Prostate gland (tissue), 2 donors: ENCODE measurements around the gene HSPB6. TPM values are rescaled to one million over a fixed set of nuclear protein-coding genes. Genes with fewer than 3 reads are reported as not detected.
"Not testable (repeated sequence)": the region's sequence is repeated elsewhere in the genome, so short reads cannot be mapped to it uniquely, and the experiment has no call there.

Source experiments
- DNase-seq: peaks from one replicate; pipeline ENCODE4 v3.0.0-alpha.2; 2019; ENCODE audit warnings: low spot score
- H3K27ac ChIP-seq, 2 donors: fragments of 200-600 bp; sonication (generic); 2 replicates each; pipeline ENCODE4 v1.5.1; 2017 to 2019
- H3K27me3 ChIP-seq: fragments of 200-600 bp; sonication (generic); replicated peaks from 2 replicates; pipeline ENCODE4 v1.5.1; 2019; ENCODE audit not compliant: insufficient read depth
- H3K36me3 ChIP-seq, 2 donors: fragments of 200-600 bp; sonication (generic); 1 replicate in 1 of 2; 2 replicates in 1 of 2; pipeline versions ENCODE4 v1.5.1 to v1.8.1; 2017 to 2019
- H3K4me1 ChIP-seq: fragments of 200-600 bp; sonication (generic); replicated peaks from 2 replicates; pipeline ENCODE4 v1.5.1; 2019
- H3K4me3 ChIP-seq, 2 donors: fragments of 200-600 bp; sonication (generic); 2 replicates each; pipeline ENCODE4 v1.5.1; 2017 to 2019
- H3K9me3 ChIP-seq: fragments of 200-600 bp; sonication (generic); 2 replicates; pipeline ENCODE4 v1.5.1; 2017
- POLR2A ChIP-seq: fragments of 450-650 bp; IDR thresholded peaks from one replicate; pipeline ENCODE4 v1.6.1; 2016; ENCODE audit warnings: antibody characterized with exemption, mild to moderate bottlenecking
- POLR2AphosphoS5 ChIP-seq: sonication (generic); formaldehyde crosslinking; IDR thresholded peaks from one replicate; pipeline ENCODE4 v1.6.1; 2017; ENCODE audit warnings: antibody characterized with exemption
- WGBS: methylation state at CpG from one replicate; pipeline ENCODE4 v1.1.5; 2018; 5-methylcytosine and 5-hydroxymethylcytosine counted together
- intact Hi-C: fragments of 100-400 bp; cut with DNase I; formaldehyde crosslinking; loops from one replicate; pipeline ENCODE4 v1.14.2; 2022
- total RNA-seq, 2 donors: library from RNA; depleted of rRNA; stranded (reverse); fragments of >200 nt; gene quantifications; one replicate each; pipeline ENCODE4 v1.1.0, GENCODE V29; 2016
- TF ChIP-seq, protein P1 (sequence below), 4 experiments: fragments of 200-600 bp in 2 of 4; fragments of 450-650 bp in 2 of 4; sonication (generic) in 2 of 4; IDR thresholded peaks; 1 replicate in 3 of 4; 2 replicates in 1 of 4; pipeline ENCODE4 v1.5.1; 2016 to 2019; ENCODE audit warnings: antibody characterized with exemption in 4 of 4, mild to moderate bottlenecking in 2 of 4, moderate library complexity in 2 of 4

The HSPB6 gene
- total RNA-seq, 2 donors from 2014 or later: 32.2 to 78.5 TPM

DNA sequence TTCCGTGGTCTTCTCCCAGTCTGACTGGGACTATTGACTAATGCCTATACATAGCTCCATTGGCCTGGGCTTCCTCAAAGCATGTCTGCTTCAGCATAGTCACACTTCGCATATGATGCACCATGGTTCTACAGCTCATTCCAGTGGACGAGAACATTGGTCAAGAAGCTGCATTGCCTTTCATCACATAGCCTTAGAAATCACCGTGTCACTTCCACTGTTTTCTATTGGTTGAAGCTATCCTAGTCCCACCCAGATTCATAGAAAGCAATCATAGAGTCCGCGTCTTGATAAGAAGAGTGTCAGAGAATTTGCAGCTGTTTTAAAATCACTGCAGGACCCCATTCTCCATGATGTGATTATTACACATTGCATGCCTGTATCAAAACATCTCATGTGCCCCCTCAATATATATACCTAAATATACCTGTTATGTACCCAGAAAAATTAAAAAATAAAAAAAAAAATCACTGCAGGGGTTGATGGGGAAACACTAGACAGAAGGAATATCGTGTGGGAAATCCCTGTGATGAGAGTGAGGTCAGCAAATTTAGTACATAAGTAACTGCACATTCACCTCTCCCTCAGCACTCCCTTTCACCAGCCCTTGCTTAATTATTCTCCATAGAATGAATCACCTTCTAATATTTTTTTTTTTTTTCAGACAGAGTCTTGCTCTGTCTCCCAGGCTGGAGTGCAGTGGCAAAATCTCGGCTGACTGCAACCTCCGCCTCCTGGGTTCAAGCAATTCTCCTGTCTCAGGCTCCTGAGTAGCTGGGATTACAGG, 16.4 kb upstream of the HSPB6 start:
- H3K27ac ChIP-seq: no peak overlapping the region
- no peaks in the 10 kb centered on the region for H3K4me1 ChIP-seq
- no peaks in the 10 kb centered on the region for H3K36me3 ChIP-seq
- no peaks in the 10 kb centered on the region for H3K9me3 ChIP-seq
- TF ChIP-seq POLR2A (no peak), POLR2AphosphoS5 (no peak)
- TF ChIP-seq, protein P1, sequence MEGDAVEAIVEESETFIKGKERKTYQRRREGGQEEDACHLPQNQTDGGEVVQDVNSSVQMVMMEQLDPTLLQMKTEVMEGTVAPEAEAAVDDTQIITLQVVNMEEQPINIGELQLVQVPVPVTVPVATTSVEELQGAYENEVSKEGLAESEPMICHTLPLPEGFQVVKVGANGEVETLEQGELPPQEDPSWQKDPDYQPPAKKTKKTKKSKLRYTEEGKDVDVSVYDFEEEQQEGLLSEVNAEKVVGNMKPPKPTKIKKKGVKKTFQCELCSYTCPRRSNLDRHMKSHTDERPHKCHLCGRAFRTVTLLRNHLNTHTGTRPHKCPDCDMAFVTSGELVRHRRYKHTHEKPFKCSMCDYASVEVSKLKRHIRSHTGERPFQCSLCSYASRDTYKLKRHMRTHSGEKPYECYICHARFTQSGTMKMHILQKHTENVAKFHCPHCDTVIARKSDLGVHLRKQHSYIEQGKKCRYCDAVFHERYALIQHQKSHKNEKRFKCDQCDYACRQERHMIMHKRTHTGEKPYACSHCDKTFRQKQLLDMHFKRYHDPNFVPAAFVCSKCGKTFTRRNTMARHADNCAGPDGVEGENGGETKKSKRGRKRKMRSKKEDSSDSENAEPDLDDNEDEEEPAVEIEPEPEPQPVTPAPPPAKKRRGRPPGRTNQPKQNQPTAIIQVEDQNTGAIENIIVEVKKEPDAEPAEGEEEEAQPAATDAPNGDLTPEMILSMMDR (IDR thresholded peaks at IDR 0.05): no peak
- H3K27me3 ChIP-seq: no peaks in the 10 kb centered on the region
- DNase-seq: no peak
- intact Hi-C loops: no loop called here
- 66% methylated on average over 9 of the region's 9 CpGs for WGBS
- no peak overlapping the region for H3K4me3 ChIP-seq

DNA sequence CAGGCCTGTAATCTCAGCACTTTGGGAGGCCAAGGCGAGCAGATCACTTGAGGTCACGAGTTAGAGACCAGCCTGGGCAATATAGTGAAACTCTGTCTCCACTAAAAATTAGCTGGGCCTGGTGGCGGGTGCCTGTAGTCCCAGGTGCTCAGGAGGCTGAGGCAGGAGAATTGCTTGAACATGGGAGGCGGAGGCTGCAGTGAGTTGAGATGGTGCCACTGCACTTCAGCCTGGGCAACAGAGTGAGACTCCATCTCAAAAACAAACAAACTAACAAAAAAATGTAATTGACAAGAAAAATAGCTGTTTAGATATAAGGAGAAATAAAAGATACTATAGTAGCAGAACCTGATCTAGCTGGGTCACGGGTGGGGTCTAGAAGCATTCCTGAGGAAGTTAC, 15.5 kb upstream of the HSPB6 start:
- H3K4me1 ChIP-seq, intact Hi-C loops, H3K36me3 ChIP-seq, H3K9me3 ChIP-seq, H3K4me3 ChIP-seq, H3K27me3 ChIP-seq, H3K27ac ChIP-seq, DNase-seq: not testable (repeated sequence)
- 97% methylated on average over 5 of the region's 5 CpGs for WGBS

DNA sequence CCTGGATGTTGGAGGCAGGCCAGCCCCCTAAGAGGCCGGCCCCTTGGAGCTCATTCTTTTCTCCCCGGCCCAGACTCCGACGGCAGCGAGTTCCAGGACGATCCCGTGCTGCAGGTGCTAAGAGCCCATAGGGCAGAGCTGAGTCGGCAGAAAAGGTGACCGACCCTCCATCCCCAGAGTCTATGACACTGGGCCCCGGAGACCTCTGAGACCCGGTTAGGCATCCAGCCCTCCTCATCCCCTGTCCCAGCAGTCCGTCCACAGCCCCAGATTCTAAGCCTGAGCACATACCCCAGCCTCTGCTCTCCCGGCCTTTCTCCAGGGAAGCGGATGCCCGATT, 11.2 kb upstream of the HSPB6 start:
- H3K4me1 ChIP-seq: no peaks in the 10 kb centered on the region
- no peaks in the 10 kb centered on the region for H3K9me3 ChIP-seq
- WGBS: 56% methylated on average over 15 of the region's 15 CpGs
- DNase-seq: no peak
- H3K27ac ChIP-seq: no peak overlapping the region
- no peaks in the 10 kb centered on the region for H3K36me3 ChIP-seq
- intact Hi-C loops: no loop called here
- no peak overlapping the region for H3K4me3 ChIP-seq
- TF ChIP-seq, protein P1 (IDR thresholded peaks at IDR 0.05): no peak
- H3K27me3 ChIP-seq: no peaks in the 10 kb centered on the region

DNA sequence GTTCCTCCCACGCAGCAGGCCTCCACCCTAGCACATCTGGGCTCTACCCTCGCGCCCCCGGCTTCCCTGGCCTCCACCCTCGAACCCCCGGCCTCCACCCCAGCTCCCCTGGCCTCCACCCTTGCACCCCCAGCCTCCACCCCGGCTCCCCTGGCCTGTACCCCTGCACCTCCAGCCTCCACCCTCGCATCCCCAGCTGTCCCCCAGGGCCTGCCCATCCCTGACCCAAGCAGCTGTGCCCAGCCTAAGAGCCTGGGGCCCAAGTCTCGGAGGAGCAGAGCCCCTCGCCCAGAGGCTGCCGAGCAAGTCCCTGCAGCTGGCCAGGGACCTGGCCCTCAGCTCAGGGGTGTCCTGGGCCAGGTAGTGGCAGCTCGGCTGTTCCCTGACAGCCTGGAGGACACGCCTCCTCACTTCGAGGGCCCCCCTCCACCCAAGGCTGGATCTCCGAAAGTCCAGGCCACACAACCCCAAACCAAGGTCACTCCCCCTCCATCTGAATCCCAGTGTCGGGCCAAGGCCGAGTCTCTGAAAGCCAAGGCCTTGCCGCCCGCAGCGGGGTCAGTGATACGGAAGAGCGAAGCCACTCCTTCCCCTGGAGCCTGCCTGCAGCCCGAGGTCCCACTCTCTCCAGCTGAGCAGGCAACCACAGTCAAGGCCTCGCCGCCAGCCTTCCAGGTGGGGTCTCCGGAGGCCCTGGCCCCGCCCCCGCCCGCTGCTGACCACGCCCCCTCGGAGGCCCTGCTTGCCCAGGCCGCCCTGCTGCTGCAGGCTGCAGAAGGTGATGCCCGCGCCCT, 10.7 kb upstream of the HSPB6 start:
- DNase-seq: no peak
- Histone ChIP-seq H3K4me1 (no peaks in the 10 kb centered on the region), H3K9me3 (no peaks in the 10 kb centered on the region), H3K4me3 (no peak overlapping the region), H3K36me3 (no peaks in the 10 kb centered on the region), H3K27ac (no peak overlapping the region), H3K27me3 (no peaks in the 10 kb centered on the region)
- TF ChIP-seq, protein P1 (IDR thresholded peaks at IDR 0.05): no peak
- TF ChIP-seq POLR2A: no peak
- TF ChIP-seq POLR2AphosphoS5: no peak
- WGBS: 63% methylated on average over 34 of the region's 34 CpGs
- intact Hi-C loops: no loop called here

DNA sequence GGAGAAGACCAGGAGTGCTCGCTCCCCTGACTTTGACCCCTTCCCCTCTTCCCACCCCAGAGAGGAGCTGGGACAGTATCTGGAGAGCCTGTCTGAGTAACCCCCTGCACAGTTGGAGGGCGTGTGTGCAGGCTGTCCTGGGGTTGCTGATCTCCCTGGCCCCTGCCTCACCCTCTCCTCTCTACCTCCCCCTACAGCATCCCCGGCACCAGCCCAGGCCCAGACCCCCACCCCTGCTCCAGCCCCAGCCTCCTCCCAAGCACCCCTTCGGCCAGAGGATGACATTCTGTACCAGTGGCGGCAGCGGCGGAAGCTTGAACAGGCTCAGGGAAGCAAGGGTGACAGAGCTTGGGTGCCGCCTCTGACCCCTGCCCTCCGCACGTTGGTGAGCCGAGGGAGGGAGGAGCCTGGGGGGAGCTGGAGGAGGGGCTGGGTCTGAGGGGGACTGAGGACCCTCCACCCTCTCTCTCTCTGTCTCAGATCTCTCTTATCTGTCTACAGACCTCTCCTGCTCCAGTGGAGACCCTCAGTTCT, 9.8 kb upstream of the HSPB6 start:
- no peaks in the 10 kb centered on the region for H3K36me3 ChIP-seq
- H3K9me3 ChIP-seq: no peaks in the 10 kb centered on the region
- intact Hi-C loops: no loop called here
- H3K4me3 ChIP-seq: no peak overlapping the region
- no peak for DNase-seq
- no peak overlapping the region for H3K27ac ChIP-seq
- WGBS: 82% methylated on average over 11 of the region's 11 CpGs
- TF ChIP-seq POLR2AphosphoS5: no peak
- TF ChIP-seq, protein P1 (IDR thresholded peaks at IDR 0.05): no peak
- no peak for TF ChIP-seq POLR2A
- no peaks in the 10 kb centered on the region for H3K27me3 ChIP-seq
- no peaks in the 10 kb centered on the region for H3K4me1 ChIP-seq
